Anterior cingulate cortex (tissue), 58 donors: ENCODE data around the gene CENPL.
A peak's percentile ranks its signal among the peaks of the same experiment; 100 is the strongest.
"Not testable (repeated sequence)": the region's sequence is repeated elsewhere in the genome, so short reads cannot be mapped to it uniquely, and the experiment has no call there.

Source experiments
- DNase-seq, 58 donors: peaks; one replicate each; lab custom pipeline; 2025; lab: John Stamatoyannopoulos, UW

Gene CENPL

DNA sequence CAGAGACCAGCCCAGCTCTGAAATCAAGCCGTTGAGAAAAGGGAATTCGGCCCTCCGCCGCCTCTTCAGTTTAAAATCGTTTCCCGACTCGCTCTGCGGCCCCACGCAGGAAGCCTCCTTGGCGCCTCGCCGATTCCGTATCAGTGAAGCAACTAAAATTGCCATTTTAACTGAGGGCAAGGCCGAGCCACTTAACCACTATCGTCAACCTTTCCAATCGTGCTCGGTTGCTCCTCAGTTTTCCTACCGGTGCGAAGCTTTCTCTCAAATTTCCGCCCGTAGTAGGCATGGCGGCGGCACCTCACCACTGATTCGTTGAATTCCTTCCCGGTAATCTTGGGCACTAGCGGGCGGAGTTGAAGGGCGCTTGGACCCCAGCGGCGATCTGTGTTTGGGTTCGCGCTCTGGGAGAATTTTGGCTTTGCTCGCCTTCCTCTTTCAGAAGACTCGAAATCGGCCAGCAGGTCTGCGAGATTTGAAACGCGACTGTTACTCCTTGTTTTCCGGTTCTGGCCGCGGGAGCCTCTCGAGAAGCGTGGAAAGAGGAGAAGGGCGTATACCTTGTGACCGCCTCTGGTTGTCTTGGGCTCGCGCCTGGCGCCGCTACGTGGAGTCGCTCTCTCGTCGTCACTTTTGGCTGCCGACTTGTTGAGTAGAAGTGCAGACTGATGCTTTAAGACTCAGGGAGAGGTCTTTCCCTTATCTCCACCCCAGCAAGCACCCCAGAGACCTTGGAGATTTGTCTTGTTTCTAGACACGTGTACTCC, at the start of gene CENPL, which contains the start of gene DARS2:
Gene CENPL (minus strand): TSS at position 569 of the 767 bp plus-strand sequence. CDS start 13,584 bp downstream, outside the sequence.
Gene DARS2 (plus strand): TSS at position 359 of the 767 bp plus-strand sequence. CDS start 557 bp downstream, outside the sequence.
- peak; percentile 78 to 99 (median 94) for DNase-seq

DNA sequence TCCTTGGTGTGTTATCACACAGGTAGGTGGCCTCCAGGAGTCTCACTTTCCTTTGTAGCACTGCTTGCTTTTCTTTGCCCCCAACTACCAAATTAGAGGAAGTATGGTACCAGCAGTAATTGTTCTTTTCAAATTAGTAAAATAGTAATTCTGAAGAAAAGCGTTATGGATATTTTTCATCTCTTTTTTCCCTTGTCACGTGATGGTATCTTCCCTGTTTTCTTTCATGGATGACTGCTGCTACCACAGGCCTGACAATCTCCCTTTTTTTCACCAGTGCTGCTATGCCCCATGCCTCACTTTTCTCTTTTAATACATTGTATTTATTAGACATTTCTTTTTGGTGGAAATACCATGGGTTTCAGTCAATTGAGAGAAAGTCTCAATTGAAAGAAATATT, 46.8 kb upstream of the CENPL start:
- DNase-seq: no peak

DNA sequence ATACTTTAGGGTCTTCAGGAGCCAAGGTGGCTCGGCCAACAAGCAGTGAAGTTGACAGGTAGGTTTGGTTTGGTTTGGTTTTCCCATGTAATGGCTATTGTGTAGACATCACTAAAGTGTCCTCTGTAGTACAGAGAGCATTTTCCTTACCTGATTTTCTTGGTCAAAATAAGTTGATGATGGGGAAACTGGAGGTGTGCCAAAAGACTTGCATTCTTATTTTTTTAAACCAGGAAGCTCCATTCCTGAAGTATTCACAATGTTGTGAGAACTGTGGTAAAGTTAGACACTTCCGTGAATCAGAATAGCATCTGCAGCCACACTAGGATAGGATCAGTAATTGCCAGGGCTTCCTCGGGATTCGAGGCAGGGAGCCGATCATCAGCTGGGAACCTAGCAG, 46.4 kb upstream of the CENPL start:
- no peak for DNase-seq

GRCh38 chr1:173870252-173871075, 45.8 kb upstream of the CENPL start:
- peak in 31 of 58 donors; percentile 2 to 70 (median 23) for DNase-seq

DNA sequence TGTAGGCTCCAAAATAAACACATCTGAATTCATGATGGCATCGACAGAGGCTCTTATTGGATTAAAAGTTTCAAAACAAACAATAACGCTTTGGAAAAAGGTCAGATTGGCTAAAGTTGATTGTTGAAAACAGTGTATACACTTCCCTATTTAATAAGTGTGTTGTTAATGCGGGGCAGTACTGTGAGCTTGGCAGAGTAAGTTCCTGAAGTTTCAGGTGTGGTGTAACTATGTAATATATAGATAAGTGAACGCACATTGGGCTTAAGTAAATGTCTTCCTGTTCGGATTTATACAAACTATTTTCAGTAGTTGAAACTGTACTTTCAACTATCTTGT, 44.3 kb upstream of the CENPL start:
- DNase-seq: peak in 1 of 58 donors; percentile 30

DNA sequence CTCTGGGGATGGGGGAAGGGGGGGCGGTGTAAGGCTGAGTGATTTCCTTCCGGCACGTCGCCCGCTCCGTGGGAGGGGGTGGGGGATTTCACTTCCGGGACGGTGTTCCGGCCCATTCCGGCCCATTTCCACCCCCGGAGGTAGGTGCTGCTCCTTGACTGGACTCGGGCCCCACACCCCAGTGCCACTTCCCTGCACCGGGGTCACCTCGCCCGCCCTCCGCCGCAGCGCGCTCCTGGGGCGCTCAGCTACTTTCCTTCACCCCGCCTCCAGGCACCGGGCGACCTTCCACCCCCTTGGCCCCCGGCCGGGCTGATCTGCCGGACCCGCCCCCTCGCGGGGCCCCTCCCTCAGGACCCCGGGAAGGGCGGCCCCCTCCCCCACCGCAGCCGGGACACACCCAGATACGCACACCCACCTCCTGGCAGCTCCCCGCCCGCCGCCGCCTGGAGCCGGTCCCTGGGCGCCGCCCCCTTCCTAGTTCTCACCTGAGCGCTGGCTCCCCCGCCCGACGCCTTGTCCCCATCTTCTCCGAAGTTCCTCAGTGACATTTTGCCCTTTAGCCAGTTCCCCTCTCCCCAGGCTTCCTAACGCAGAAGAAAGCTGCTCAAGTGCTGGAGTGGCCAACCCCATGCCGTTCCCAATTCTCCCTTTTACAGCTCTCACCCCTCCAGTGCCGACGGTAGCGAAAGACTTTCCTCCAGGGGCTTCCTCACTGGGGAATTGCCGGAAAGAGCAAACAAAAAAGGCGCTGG, 43.8 kb upstream of the CENPL start, which contains the start of gene ZBTB37:
Gene ZBTB37 (plus strand): TSS at position 115 of the 755 bp plus-strand sequence. CDS start 1,846 bp downstream, outside the sequence.
- peak in 27 of 58 donors; percentile 51 to 91 (median 76) for DNase-seq

DNA sequence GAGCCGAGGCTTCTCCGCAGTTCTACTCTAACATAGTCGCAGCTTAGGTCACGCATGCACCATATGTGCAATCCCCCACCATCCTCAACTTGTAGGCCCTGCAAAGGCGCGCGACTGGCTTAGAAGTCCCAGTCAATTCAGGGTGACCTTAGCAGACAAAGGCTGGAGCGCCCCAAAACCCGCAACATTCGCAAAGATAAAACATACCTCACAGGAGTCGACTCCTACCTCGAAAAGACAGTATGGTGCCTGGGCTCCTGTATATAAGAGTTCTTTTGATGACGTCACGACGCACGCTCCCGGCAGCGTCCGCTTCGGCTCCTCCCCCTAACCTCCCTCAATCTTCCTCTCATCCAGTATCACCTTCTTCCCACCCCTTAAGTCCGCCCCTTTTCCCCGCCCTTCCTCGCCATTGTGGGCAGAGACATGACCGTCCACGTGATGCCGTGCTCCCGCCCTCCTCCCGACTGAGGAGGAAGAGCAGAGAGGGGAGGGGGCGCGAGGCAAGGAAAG, 43.1 kb upstream of the CENPL start, which contains the start of gene GAS5:
Gene GAS5 (minus strand): TSS at position 237 of the 513 bp plus-strand sequence.
- DNase-seq: peak; percentile 73 to 99 (median 98)

- peak in 11 of 58 donors; percentile 28 to 62 (median 45) for DNase-seq
Measured at GRCh38 chr1:173867141-173867752, 42.6 kb upstream of the CENPL start.

DNA sequence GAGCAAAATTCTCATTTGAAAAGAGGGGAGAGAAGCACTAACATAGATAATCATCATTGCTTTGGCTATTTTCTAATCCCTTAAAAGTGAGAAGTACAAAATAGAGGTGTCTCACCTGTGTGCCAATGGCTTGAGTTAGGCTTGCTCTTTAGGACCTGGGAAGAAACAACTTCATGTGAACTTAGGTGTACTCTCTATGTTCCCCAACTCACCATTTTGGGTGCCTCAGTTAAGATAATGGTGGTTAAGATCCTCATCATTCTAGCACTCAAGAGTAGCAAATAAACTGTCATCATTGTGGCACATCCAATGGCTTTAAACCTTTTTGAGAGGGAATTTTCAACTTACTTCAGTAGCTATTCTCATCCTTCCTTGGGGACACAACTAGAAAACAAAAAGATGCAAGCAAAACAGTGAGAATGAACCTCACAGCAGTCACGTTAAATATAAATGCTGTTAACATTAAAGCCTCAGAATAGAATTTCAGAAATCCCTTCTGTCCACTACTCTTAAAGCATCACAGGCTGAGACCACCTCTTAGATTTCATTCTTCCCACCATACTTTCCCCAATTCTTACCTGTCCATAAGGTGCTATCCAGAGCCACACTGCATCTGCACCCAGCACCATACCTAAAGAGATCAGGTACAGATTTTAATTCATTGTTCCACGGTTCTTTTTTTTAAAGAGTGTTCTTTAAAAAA, 41.9 kb upstream of the CENPL start:
- no peak for DNase-seq

DNA sequence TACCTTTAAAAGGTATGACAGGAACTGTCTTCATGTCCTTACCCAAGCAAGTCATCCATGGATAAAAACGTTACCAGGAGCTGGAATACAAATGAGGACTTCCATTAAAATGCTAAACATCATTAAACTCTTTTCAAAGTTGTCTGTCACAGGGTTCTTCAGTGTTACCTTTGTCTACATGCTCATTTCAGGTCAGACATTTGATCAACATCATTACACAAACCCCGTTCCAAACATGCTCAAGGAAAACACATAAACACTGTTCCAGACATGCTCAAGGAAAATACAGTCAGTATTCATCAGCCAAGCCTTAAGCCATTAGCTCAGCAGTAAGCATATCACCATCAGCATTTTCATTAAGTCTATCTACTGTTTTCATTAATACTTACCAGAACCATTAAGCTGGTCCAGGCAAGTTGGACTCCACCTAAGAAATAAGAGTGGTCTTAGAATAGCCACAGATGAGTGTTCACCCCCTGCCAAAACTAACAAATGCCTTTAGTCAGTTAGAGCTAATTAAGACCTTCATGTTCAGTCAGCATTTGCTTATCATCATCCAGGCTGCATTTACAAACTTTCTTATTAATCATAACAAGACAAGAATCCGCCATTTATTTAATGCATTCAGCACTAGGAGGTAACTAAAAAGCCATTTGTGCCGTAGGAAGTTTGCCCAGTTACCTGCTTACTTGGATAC, 40.9 kb upstream of the CENPL start:
- no peak for DNase-seq

DNA sequence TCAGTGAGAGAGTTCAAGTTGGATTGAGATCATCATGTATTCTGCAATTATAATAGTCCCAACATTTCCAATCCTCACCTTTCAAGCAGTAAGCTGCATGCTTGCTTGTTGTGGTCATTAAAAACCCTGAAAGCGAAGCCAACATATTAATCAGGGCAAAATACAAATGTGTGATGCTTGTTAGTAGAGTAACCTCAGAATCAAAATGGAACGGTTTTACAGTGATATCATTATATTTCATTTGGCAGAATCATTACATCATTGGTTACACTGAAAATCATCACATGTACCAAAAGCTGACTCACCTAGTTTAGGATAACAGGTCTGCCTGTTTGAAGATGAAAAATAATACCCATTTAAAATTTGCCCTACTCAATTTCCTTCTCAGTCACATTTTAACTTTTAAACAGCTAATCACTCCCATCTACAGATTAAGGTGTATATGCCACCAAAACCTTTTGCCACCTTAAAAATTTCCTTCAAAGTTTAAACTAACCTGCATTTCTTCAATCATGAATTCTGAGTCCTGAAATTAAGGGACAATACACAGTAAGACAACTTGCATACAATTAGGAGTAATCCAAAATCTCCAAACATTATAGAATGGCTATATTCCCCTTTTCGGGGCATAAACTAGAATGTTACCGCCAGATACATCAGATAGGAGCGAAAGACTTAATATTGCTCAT, 39.6 kb upstream of the CENPL start:
- DNase-seq: no peak

GRCh38 chr1:173863224-173864161, 38.8 kb upstream of the CENPL start:
- no peak for DNase-seq

DNA sequence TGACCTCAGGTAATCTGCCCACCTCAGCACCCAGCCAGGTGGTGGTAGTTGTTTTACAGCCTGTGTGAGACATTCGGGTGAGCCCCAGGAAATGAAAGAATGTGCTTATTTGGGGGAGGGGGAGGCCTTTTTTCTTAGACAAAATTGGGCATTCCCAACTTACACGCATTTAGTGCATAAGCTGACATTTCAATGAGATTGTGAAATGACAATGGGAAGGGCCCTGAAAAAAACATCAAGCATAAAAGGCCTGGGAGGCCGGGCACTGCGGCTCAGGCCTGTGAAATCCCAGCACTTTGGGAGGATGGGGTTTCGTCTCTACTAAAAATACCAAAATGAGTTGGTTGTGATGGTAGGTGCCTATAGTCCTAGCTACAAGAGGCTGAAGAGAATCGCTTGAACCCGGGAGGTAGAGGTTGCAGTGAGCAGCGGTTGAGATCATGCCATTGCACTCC, 38.1 kb upstream of the CENPL start:
- DNase-seq: no peak

DNA sequence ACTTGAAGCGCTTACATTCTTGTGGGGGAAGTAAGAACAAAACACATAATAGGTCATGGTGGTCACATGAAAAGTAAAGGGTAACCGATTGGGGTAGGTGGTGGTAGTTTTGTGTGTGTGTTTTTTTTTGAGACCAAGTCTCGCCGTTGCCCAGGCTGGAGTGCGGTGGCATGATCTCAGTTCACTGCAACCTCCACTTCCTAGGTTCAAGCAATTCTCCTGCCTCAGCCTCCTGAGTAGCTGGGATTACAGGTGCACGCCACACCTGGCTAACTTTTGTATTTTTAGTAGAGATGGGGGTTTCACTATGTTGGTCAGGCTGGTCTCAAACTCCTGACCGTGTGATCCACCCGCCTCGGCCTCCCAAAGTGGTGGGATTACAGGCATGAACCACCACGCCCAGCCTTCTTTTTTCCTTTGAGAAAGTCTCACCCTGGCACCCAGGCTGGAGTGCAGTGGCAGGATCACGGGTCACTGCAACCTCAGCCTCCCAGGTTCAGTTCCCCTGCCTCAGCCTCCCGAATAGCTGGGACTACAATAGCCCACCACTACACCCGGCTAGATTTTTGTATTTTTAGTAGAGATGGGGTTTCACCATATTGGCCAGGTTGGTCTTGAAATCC, 37.6 kb upstream of the CENPL start:
- DNase-seq: not testable (repeated sequence)

- DNase-seq: no peak
Measured at GRCh38 chr1:173861731-173862145, 37.1 kb upstream of the CENPL start.

GRCh38 chr1:173860065-173860464, 35.4 kb upstream of the CENPL start:
- no peak for DNase-seq
